Stimulated activated CD8-positive, alpha-beta memory T cell treated with anti-CD3 and anti-CD28 coated beads, Interleukin-12 subunit alpha, Interleukin-12 subunit beta, amount 100 ng/mL, for 24 hours (primary cell): ENCODE measurements around the gene SERPINC1.
A peak's percentile ranks its signal among the peaks of the same experiment; 100 is the strongest.
"Not testable (repeated sequence)": the region's sequence is repeated elsewhere in the genome, so short reads cannot be mapped to it uniquely, and the experiment has no call there.

Experiments
- DNase-seq: peaks from one replicate; pipeline ENCODE4 v3.0.0-alpha.2; 2020; ENCODE audit errors: extremely low read depth

Gene SERPINC1

DNA sequence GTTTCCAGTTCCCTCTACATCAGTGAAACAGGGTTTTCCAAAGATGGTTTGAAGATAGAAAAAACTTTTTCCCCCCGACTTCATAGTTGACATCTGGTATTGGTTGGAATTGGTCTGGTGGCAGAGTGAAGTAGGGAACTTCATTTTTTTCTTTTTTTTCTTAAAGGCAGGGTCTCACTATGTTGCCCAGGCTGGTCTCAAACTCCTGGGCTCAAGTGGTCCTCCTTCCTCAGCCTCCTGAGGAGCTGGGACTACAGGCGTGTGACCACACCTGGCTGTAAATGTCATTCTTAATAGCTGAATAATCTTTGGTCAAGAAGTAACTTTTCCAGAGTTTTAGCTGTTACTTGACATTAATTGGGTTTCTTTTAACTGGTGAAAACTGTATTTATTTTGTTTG, 27.2 kb downstream of the SERPINC1 start:
- no peak for DNase-seq

- DNase-seq, result no peak
Measured at GRCh38 chr1:173888749-173889148, 28.4 kb downstream of the SERPINC1 start.

GRCh38 chr1:173887627-173888026, 29.5 kb downstream of the SERPINC1 start:
- no peak for DNase-seq

DNA sequence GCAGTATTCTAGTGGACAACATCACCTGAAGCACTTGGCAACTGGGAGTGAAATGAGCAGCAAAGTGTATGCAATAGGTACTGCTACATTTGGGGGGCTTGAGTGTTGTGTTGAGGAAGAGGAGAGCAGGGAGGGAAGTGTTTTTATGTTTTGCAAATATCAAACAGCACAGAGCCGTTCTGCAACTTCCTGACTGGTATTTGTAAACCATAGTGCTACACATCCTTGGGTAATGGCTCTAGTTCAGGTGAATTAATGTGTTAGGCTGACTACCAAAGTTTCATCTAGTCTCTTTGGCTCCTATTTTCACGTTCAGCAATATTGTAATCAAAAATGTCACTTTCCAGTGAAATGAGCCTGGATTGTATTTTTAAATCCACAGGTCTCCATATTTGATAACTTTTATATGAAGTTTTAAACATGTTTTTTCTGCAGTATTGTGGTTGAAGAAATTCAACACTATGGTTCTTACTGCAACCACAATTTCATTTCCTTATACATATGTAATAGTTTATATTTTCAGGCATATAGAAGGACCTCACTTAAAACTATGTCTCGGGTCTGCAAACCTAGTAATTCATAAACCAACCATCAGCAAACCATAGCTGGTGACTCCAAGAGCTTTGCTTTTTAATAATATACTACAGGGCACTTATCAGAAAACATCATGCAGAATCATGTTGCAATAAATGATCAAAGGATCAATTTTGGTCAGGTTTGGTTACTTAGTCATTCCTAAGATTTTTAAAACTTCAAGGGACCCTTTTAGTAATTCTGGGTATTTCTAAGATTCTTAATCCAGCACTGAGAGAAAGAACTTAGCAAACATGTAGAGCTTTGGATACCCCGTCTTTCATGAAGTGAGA, 30.1 kb downstream of the SERPINC1 start:
- DNase-seq, result no peak

GRCh38 chr1:173884701-173885100, 32.4 kb downstream of the SERPINC1 start:
- no peak for DNase-seq

DNA sequence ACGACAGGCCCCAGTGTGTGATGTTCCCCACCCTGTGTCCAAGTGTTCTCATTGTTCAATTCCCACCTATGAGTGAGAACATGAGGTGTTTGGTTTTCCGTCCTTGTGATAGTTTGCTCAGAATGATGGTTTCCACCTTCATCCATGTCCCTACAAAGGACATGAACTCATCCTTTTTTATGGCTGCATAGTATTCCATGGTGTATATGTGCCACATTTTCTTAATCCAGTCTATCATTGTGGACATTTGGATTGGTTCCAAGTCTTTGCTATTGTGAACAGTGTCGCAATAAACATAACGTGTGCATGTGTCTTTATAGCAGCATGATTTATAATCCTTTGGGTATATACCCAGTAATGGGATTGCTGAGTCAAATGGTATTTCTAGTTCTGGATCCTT, 36.0 kb downstream of the SERPINC1 start:
- not testable (repeated sequence) for DNase-seq

GRCh38 chr1:173878251-173878650, 38.9 kb downstream of the SERPINC1 start:
- no peak for DNase-seq

GRCh38 chr1:173876732-173877131, 40.4 kb downstream of the SERPINC1 start:
- no peak for DNase-seq

- DNase-seq, result no peak
Measured at GRCh38 chr1:173871500-173871899, 45.6 kb downstream of the SERPINC1 start.

GRCh38 chr1:173871091-173871490, 46.0 kb downstream of the SERPINC1 start:
- DNase-seq, result no peak

GRCh38 chr1:173870252-173871075, 46.7 kb downstream of the SERPINC1 start:
- DNase-seq, result no peak

DNA sequence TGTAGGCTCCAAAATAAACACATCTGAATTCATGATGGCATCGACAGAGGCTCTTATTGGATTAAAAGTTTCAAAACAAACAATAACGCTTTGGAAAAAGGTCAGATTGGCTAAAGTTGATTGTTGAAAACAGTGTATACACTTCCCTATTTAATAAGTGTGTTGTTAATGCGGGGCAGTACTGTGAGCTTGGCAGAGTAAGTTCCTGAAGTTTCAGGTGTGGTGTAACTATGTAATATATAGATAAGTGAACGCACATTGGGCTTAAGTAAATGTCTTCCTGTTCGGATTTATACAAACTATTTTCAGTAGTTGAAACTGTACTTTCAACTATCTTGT, 48.1 kb downstream of the SERPINC1 start:
- DNase-seq, result no peak

DNA sequence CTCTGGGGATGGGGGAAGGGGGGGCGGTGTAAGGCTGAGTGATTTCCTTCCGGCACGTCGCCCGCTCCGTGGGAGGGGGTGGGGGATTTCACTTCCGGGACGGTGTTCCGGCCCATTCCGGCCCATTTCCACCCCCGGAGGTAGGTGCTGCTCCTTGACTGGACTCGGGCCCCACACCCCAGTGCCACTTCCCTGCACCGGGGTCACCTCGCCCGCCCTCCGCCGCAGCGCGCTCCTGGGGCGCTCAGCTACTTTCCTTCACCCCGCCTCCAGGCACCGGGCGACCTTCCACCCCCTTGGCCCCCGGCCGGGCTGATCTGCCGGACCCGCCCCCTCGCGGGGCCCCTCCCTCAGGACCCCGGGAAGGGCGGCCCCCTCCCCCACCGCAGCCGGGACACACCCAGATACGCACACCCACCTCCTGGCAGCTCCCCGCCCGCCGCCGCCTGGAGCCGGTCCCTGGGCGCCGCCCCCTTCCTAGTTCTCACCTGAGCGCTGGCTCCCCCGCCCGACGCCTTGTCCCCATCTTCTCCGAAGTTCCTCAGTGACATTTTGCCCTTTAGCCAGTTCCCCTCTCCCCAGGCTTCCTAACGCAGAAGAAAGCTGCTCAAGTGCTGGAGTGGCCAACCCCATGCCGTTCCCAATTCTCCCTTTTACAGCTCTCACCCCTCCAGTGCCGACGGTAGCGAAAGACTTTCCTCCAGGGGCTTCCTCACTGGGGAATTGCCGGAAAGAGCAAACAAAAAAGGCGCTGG, 48.7 kb downstream of the SERPINC1 start, which contains the start of gene ZBTB37:
ZBTB37 (plus strand) TSS at position 115 of the 755 bp plus-strand sequence. CDS start 1,846 bp downstream, outside the sequence.
- DNase-seq, result peak; percentile 90

DNA sequence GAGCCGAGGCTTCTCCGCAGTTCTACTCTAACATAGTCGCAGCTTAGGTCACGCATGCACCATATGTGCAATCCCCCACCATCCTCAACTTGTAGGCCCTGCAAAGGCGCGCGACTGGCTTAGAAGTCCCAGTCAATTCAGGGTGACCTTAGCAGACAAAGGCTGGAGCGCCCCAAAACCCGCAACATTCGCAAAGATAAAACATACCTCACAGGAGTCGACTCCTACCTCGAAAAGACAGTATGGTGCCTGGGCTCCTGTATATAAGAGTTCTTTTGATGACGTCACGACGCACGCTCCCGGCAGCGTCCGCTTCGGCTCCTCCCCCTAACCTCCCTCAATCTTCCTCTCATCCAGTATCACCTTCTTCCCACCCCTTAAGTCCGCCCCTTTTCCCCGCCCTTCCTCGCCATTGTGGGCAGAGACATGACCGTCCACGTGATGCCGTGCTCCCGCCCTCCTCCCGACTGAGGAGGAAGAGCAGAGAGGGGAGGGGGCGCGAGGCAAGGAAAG, 49.3 kb downstream of the SERPINC1 start, which contains the start of gene GAS5:
GAS5 (minus strand) TSS at position 237 of the 513 bp plus-strand sequence.
- peak; percentile 98 for DNase-seq

DNA sequence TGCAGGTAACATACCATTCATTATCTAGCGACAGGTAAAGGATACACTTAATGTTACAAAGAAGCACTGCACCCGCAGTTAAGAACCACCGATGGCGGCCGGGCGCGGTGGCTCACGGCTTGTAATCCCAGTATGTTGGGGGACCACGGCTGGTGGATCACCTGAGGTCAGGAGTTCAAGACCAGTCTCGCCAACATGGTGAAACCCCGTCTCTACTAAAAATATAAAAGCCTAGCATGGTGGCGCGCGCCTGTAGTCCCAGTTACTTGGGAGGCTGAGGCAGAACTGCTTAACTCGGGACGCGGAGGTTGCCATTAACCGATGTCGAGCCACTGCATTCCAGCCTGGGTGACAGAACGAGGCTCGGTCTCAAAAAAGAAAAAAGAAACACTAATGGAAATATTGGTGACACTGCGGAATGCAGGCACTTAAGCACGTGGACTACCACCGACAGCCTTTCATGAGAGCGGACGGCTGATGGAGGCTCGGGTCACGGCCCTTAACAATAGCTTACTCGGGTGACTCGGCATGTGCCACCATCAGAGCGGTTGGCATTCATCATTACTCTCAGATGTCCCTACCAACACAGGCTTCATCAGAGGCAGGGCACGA, 49.9 kb downstream of the SERPINC1 start:
- no peak for DNase-seq

GRCh38 chr1:173866413-173867115, 50.6 kb downstream of the SERPINC1 start:
- DNase-seq, result no peak

DNA sequence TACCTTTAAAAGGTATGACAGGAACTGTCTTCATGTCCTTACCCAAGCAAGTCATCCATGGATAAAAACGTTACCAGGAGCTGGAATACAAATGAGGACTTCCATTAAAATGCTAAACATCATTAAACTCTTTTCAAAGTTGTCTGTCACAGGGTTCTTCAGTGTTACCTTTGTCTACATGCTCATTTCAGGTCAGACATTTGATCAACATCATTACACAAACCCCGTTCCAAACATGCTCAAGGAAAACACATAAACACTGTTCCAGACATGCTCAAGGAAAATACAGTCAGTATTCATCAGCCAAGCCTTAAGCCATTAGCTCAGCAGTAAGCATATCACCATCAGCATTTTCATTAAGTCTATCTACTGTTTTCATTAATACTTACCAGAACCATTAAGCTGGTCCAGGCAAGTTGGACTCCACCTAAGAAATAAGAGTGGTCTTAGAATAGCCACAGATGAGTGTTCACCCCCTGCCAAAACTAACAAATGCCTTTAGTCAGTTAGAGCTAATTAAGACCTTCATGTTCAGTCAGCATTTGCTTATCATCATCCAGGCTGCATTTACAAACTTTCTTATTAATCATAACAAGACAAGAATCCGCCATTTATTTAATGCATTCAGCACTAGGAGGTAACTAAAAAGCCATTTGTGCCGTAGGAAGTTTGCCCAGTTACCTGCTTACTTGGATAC, 51.5 kb downstream of the SERPINC1 start:
- no peak for DNase-seq

DNA sequence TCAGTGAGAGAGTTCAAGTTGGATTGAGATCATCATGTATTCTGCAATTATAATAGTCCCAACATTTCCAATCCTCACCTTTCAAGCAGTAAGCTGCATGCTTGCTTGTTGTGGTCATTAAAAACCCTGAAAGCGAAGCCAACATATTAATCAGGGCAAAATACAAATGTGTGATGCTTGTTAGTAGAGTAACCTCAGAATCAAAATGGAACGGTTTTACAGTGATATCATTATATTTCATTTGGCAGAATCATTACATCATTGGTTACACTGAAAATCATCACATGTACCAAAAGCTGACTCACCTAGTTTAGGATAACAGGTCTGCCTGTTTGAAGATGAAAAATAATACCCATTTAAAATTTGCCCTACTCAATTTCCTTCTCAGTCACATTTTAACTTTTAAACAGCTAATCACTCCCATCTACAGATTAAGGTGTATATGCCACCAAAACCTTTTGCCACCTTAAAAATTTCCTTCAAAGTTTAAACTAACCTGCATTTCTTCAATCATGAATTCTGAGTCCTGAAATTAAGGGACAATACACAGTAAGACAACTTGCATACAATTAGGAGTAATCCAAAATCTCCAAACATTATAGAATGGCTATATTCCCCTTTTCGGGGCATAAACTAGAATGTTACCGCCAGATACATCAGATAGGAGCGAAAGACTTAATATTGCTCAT, 52.8 kb downstream of the SERPINC1 start:
- no peak for DNase-seq
